Subcutaneous adipose tissue (tissue), 4 donors: ENCODE measurements around the gene CTAGE1. TPM values are rescaled to one million over a fixed set of nuclear protein-coding genes. Genes with fewer than 3 reads are reported as not detected.

Source experiments
- CTCF ChIP-seq: fragments of 450-650 bp; IDR thresholded peaks from one replicate; pipeline ENCODE4 v1.5.1; 2016; ENCODE audit warnings: low read depth, mild to moderate bottlenecking, control low read depth, antibody characterized with exemption, moderate library complexity
- total RNA-seq, 4 donors: library from RNA; depleted of rRNA; stranded (reverse); fragments of >200 nt; gene quantifications; one replicate each; pipeline ENCODE4 v1.1.0, GENCODE V29; 2016

CTAGE1 gene
- total RNA-seq, 4 donors from 2014 or later, result not detected

GRCh38 chr18:22447792-22448191, 30.1 kb upstream of the CTAGE1 start:
- no peak for TF ChIP-seq CTCF

GRCh38 chr18:22446911-22447310, 29.2 kb upstream of the CTAGE1 start:
- no peak for TF ChIP-seq CTCF

- TF ChIP-seq CTCF, result no peak
Observed at GRCh38 chr18:22446325-22446724, 28.6 kb upstream of the CTAGE1 start.

DNA sequence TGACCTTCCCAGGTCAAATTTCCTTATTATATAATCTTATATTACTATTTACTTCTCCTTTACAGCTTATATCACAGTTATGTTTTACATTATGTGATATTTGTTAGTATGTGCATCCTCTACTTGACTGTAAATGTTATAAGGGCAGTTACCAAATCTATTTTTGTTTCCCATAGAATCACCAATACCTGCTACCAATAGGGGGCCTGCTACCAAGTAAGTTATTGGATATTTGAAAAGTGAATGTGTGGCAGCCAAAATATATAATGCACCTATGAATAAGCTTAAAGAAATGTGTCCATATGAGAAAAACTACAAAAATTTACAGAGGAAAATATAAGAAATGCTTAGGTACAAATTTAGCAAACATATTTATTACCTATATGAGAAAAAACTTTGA, 23.9 kb upstream of the CTAGE1 start:
- TF ChIP-seq CTCF, result no peak

DNA sequence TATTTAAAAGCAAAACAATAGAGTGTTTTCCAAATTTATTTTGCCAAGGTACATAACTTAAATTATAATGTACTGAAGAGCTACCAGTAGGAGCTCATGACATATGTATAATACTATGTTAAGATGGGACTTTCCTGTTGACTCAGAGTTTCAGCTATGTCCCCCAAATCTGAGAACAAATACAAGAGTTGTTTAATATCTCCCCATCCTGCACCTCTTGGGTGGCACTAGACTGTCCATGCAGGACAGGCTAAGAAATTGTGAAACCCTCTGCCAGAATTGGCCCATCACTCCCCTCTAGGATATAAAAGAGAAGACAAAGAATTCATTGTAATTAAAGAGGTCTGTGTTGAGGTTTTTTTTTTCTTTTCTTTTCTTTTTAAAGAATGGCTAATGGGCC, 21.7 kb upstream of the CTAGE1 start:
- no peak for TF ChIP-seq CTCF

DNA sequence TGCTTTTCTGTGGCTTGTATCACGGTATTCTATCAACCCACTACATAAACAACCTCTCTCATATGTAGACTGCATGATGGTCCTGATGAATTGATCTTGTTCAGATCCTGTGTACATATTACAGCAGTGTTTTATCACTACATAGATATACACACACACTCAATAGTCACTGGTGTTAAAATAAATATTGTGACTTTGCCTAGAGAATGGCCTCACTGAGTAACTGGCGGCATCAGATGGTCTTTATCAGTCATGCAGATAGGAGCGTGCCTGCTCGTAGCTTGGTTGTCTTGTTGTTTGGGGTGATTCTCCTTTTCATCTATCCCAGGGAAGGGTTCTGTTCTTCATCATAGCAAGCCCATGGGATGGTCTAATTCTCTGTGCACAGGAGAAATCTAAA, 18.4 kb upstream of the CTAGE1 start:
- no peak for TF ChIP-seq CTCF

DNA sequence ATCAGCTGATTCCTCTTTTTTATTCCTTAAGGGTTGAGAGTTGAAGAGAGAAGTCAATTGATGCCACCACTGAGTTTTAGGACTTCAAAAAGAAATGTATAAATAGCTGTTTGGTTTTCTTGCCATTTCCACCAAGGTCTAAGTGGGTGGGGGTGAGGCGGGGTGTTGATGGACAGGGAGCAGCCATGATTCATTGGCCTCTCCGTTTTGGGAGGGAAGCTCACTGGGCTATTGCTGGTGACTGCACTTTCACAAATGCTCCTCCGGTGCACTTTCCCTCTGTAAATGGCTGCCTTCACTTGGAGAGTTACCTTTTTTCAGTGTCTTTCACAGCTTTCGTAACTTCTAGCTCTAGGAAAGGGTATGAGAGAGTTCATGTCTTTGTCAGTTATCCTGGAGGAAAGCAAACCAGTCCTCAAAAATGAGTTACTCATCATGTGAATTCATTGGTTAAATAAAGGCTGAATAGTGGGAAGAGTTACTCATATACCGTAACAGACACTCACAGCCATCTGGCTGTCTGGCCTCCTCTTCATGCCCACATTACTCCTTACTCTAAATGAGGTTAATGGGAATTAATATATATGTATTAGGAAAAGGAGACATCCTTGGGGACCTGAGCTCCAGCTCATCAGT, 17.4 kb upstream of the CTAGE1 start:
- TF ChIP-seq CTCF, result no peak
